K562 (cell line): ENCODE results near the gene RSBN1L. TPM values are rescaled to one million over a fixed set of nuclear protein-coding genes. Genes with fewer than 3 reads are reported as not detected.

ENCODE experiments used
- ATF4 ChIP-seq: fragments of 450-650 bp; formaldehyde crosslinking; IDR thresholded peaks from 2 replicates; pipeline ENCODE4 v1.4.0; 2022; ENCODE audit warnings: mild to moderate bottlenecking, moderate library complexity
- BCL6 ChIP-seq: fragments of 250-450 bp; sonication (Bioruptor Pico); IDR thresholded peaks from 2 replicates; pipeline ENCODE4 v1.4.0; 2020
- BMI1 ChIP-seq: fragments of 150-350 bp; IDR thresholded peaks from 2 replicates; pipeline ENCODE4 v1.6.1; 2014; ENCODE audit warnings: low read length
- BRD4 ChIP-seq: fragments of 200-600 bp; sonication (generic); IDR thresholded peaks from 2 replicates; pipeline ENCODE4 v1.6.1; 2017; ENCODE audit warnings: inconsistent platforms
- ESRRB ChIP-seq: fragments of 250-450 bp; sonication (Bioruptor Pico); IDR thresholded peaks from 2 replicates; pipeline ENCODE4 v1.5.0; 2020; ENCODE audit warnings: mild to moderate bottlenecking, moderate library complexity, borderline replicate concordance
- GMEB1 ChIP-seq: fragments of 250-450 bp; sonication (Bioruptor Pico); IDR thresholded peaks from 2 replicates; pipeline ENCODE4 v1.4.0; 2020; ENCODE audit warnings: mild to moderate bottlenecking
- HMG20A ChIP-seq: fragments of 450-650 bp; formaldehyde crosslinking; conservative IDR thresholded peaks from 2 replicates; pipeline ENCODE4 v1.4.0; 2020; ENCODE audit warnings: mild to moderate bottlenecking, mixed read lengths
- HNRNPL ChIP-seq: fragments of 200-400 bp; formaldehyde crosslinking; IDR thresholded peaks from 2 replicates; pipeline ENCODE4 v1.6.1; 2017; ENCODE audit warnings: low read depth, mild to moderate bottlenecking, low read length
- MTA3 ChIP-seq: fragments of 450-650 bp; formaldehyde crosslinking; IDR thresholded peaks from 2 replicates; pipeline ENCODE4 v1.6.1; 2017; ENCODE audit warnings: mild to moderate bottlenecking, borderline replicate concordance
- NKRF ChIP-seq: fragments of 450-650 bp; IDR thresholded peaks from 2 replicates; pipeline ENCODE4 v1.6.1; 2016; ENCODE audit warnings: borderline replicate concordance
- NR1H2 ChIP-seq: sonication (generic); formaldehyde crosslinking; IDR thresholded peaks from 2 replicates; pipeline ENCODE4 v1.4.0; 2020; ENCODE audit warnings: mild to moderate bottlenecking, missing genetic modification reagents
- PTTG1 ChIP-seq: fragments of 450-650 bp; IDR thresholded peaks from 2 replicates; pipeline ENCODE4 v1.6.1; 2016; ENCODE audit warnings: low read depth, mild to moderate bottlenecking, missing genetic modification characterization, missing compliant biosample characterization
- RB1 ChIP-seq: fragments of 450-650 bp; IDR thresholded peaks from 2 replicates; pipeline ENCODE4 v1.6.1; 2017; ENCODE audit warnings: low read depth, mild to moderate bottlenecking
- SETDB1 ChIP-seq: IDR thresholded peaks from one replicate; pipeline ENCODE4 v1.6.1; 2012; ENCODE audit warnings: low read length, control low read depth, inconsistent platforms
- ZBTB9 ChIP-seq: fragments of 450-650 bp; formaldehyde crosslinking; IDR thresholded peaks from 2 replicates; pipeline ENCODE4 v1.4.0; 2020; ENCODE audit warnings: mild to moderate bottlenecking, moderate library complexity
- ZFP30 ChIP-seq: fragments of 250-450 bp; sonication (Bioruptor Pico); IDR thresholded peaks from 2 replicates; pipeline ENCODE4 v1.8.0; 2022; ENCODE audit warnings: moderate library complexity, mild to moderate bottlenecking, inconsistent platforms, borderline replicate concordance
- ZKSCAN1 ChIP-seq: fragments of 150-350 bp; IDR thresholded peaks from 2 replicates; pipeline ENCODE4 v1.6.1; 2016; ENCODE audit warnings: low read depth, low read length
- ZNF134 ChIP-seq: fragments of 250-450 bp; sonication (Bioruptor Pico); conservative IDR thresholded peaks from 2 replicates; pipeline ENCODE4 v1.4.0; 2020
- ZNF511 ChIP-seq: sonication (generic); formaldehyde crosslinking; IDR thresholded peaks from 2 replicates; pipeline ENCODE4 v1.8.0; 2022; ENCODE audit warnings: mild to moderate bottlenecking, missing genetic modification reagents
- ZNF766 ChIP-seq: fragments of 200-800 bp; sonication (Bioruptor generic); conservative IDR thresholded peaks from 2 replicates; pipeline ENCODE4 v1.6.1; 2016; ENCODE audit warnings: missing genetic modification characterization, missing compliant biosample characterization
- polyA plus RNA-seq, 8 experiments: library from polyadenylated mRNA; depleted of rRNA in 4 of 8; stranded (reverse) in 5 of 8; unstranded in 3 of 8; fragments of >200 nt; fragmentation: Nextera tagmentation in 2 of 8; fragmentation: Illumina TruSeq in 1 of 8; extraction: Ambion mirVana in 2 of 8; extraction: Trizol in 1 of 8; gene quantifications; 2 replicates each; pipeline versions ENCODE4 v1.2.1 to v1.2.3, GENCODE V29; 2011 to 2014; ENCODE audit warnings: inconsistent platforms in 1 of 8, missing spikeins in 1 of 8
- total RNA-seq, 7 experiments: library from RNA; depleted of rRNA in 6 of 7; stranded (reverse); fragments of >200 nt in 6 of 7; fragmentation: Illumina TruSeq in 2 of 7; extraction: Trizol in 2 of 7; gene quantifications; 2 replicates each; pipeline versions ENCODE4 v1.2.1 to v1.2.3, GENCODE V29; 2011 to 2021; ENCODE audit warnings: low replicate concordance in 1 of 7

The RSBN1L gene
- total and polyA plus RNA-seq, 9 of the 15 experiments (the other 6 are each of a cell fraction or from before 2014, with no cell fraction given): 6.2 to 35.2 (median 20.1) TPM

- peak; percentile 64; the same call in 1 of the 2 replicates for TF ChIP-seq ZBTB9 (CRISPR knock-in tag)
- TF ChIP-seq ZNF766 (CRISPR knock-in tag): no peak
- TF ChIP-seq ESRRB (CRISPR knock-in tag): no peak
- TF ChIP-seq BMI1: no peak
- TF ChIP-seq BCL6 (CRISPR knock-in tag): 0 out of 2 replicates have a peak, but pooled peaks have one; percentile 12
- 0 out of 2 replicates have a peak, but pooled peaks have one; percentile 49 for TF ChIP-seq HMG20A
- TF ChIP-seq PTTG1 (tag): no peak
- no peak for TF ChIP-seq SETDB1
- TF ChIP-seq RB1: peak; percentile 18; the same call in 1 of the 2 replicates
- TF ChIP-seq MTA3: no peak; the same call in 1 of the 2 replicates
- no peak for TF ChIP-seq BRD4
- TF ChIP-seq ZNF134 (CRISPR knock-in tag): peak; percentile 50; the same call in 1 of the 2 replicates
- TF ChIP-seq GMEB1 (CRISPR knock-in tag): peak; percentile 46; the same call in 1 of the 2 replicates
- no peak for TF ChIP-seq ZFP30 (CRISPR knock-in tag)
- no peak for TF ChIP-seq ATF4 (CRISPR knock-in tag)
- TF ChIP-seq ZNF511 (CRISPR knock-in tag): peak; percentile 90
- TF ChIP-seq NR1H2: 0 out of 2 replicates have a peak, but pooled peaks have one; percentile 75
- TF ChIP-seq HNRNPL: no peak
- no peak for TF ChIP-seq ZKSCAN1
- peak; percentile 93 for TF ChIP-seq NKRF
Measured at GRCh38 chr7:77797734-77798393, 101.6 kb downstream of the RSBN1L start (continued).
